ENCODE results near the gene RNF144B. TPM values are rescaled to one million over a fixed set of nuclear protein-coding genes. Genes with fewer than 3 reads are reported as not detected.

The RNF144B gene
- total RNA-seq, 1 experiment from 2014 or later = 2.3 TPM

- Histone ChIP-seq H3K23me2 (ENCODE audit: insufficient read length, low read depth, low read length, poor library complexity, severe bottlenecking) (no peaks in the 10 kb centered on the region), H2BK120ac (ENCODE audit: low read depth, low read length, poor library complexity, severe bottlenecking) (no peak overlapping the region), H3K4ac (ENCODE audit: low read depth, low read length) (no peak overlapping the region), H3K9me3 (ENCODE audit: control insufficient read depth, low read depth, low read length) (no peaks in the 10 kb centered on the region), H2BK12ac (ENCODE audit: insufficient read length, low read depth, low read length) (peak overlapping the region; percentile 51), H3K23ac (ENCODE audit: insufficient read length, low read depth, low read length) (no peak overlapping the region), H4K5ac (ENCODE audit: insufficient read length, low read depth, low read length) (no peak overlapping the region), H2BK20ac (ENCODE audit: low read depth, low read length, poor library complexity, severe bottlenecking) (no peak overlapping the region), H3K56ac (ENCODE audit: insufficient read length, low read depth, low read length) (no peak overlapping the region), H2BK15ac (ENCODE audit: low read depth, low read length) (no peak overlapping the region), H3K27me3 (ENCODE audit: insufficient read depth, low read length) (no peaks in the 10 kb centered on the region), H3T11ph (ENCODE audit: low read length) (no peak overlapping the region), H3K9ac (ENCODE audit: extremely low read depth, insufficient read length, low read length) (no peak overlapping the region), H3K27ac (ENCODE audit: insufficient read length, low read depth, low read length) (no peak overlapping the region), H3K4me2 (ENCODE audit: insufficient read depth, insufficient read length, low read length) (no peak overlapping the region), H2AFZ (ENCODE audit: low read length) (no peak overlapping the region), H3K18ac (ENCODE audit: insufficient read length, low read depth, low read length) (no peak overlapping the region), H3K79me1 (ENCODE audit: insufficient read depth, low read depth, low read length, poor library complexity, severe bottlenecking) (no peaks in the 10 kb centered on the region), H3K4me1 (ENCODE audit: insufficient read depth, low read length) (no peaks in the 10 kb centered on the region; the same call in 1 of the 2 replicates), H4K20me1 (ENCODE audit: control insufficient read depth, insufficient read depth, insufficient read length) (no peaks in the 10 kb centered on the region), H4K8ac (replicated peaks; ENCODE audit: insufficient read length, low read depth, low read length) (no peak overlapping the region), H2AK5ac (ENCODE audit: insufficient read length, low read length) (no peak overlapping the region), H2BK5ac (ENCODE audit: insufficient read length, low read length) (no peak overlapping the region), H4K91ac (ENCODE audit: insufficient read length, low read depth, low read length) (no peak overlapping the region), H3K14ac (ENCODE audit: insufficient read depth, low read length) (no peak overlapping the region), H3K79me2 (ENCODE audit: insufficient read depth, low read length) (no peaks in the 10 kb centered on the region)
- TF ChIP-seq, protein P1, sequence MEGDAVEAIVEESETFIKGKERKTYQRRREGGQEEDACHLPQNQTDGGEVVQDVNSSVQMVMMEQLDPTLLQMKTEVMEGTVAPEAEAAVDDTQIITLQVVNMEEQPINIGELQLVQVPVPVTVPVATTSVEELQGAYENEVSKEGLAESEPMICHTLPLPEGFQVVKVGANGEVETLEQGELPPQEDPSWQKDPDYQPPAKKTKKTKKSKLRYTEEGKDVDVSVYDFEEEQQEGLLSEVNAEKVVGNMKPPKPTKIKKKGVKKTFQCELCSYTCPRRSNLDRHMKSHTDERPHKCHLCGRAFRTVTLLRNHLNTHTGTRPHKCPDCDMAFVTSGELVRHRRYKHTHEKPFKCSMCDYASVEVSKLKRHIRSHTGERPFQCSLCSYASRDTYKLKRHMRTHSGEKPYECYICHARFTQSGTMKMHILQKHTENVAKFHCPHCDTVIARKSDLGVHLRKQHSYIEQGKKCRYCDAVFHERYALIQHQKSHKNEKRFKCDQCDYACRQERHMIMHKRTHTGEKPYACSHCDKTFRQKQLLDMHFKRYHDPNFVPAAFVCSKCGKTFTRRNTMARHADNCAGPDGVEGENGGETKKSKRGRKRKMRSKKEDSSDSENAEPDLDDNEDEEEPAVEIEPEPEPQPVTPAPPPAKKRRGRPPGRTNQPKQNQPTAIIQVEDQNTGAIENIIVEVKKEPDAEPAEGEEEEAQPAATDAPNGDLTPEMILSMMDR (conservative IDR thresholded peaks at IDR 0.05) = no peak
- no peak overlapping the region for H3K4me3 Mint-ChIP-seq
- no peaks in the 10 kb centered on the region for H3K9me3 Mint-ChIP-seq
- H3K36me3 Mint-ChIP-seq (ENCODE audit: insufficient read depth in 1 of 3, low read depth in 3 of 3) = no peaks in the 10 kb centered on the region
- WGBS (ENCODE audit: extremely low coverage, insufficient read length, low lambda C conversion rate) = no CpG with 5 or more reads among the region's 3 CpGs
- no peaks in the 10 kb centered on the region for H3K27me3 Mint-ChIP-seq (ENCODE audit: low read depth)
- H3K4me1 Mint-ChIP-seq = peaks cover 14 to 21% of the 10 kb centered on the region in 2 experiments
- no peak overlapping the region; a peak in 1 of 7 replicates for H3K27ac Mint-ChIP-seq
- no peak for DNase-seq
These were observed 33.2 kb downstream of the RNF144B start for GRCh38 chr6:18420328-18420727.

All from H9 (cell line).